Measurements from ENCODE around the gene KLF2.
"Not testable (repeated sequence)": the region's sequence is repeated elsewhere in the genome, so short reads cannot be mapped to it uniquely, and the experiment has no call there.

KLF2 gene

DNA sequence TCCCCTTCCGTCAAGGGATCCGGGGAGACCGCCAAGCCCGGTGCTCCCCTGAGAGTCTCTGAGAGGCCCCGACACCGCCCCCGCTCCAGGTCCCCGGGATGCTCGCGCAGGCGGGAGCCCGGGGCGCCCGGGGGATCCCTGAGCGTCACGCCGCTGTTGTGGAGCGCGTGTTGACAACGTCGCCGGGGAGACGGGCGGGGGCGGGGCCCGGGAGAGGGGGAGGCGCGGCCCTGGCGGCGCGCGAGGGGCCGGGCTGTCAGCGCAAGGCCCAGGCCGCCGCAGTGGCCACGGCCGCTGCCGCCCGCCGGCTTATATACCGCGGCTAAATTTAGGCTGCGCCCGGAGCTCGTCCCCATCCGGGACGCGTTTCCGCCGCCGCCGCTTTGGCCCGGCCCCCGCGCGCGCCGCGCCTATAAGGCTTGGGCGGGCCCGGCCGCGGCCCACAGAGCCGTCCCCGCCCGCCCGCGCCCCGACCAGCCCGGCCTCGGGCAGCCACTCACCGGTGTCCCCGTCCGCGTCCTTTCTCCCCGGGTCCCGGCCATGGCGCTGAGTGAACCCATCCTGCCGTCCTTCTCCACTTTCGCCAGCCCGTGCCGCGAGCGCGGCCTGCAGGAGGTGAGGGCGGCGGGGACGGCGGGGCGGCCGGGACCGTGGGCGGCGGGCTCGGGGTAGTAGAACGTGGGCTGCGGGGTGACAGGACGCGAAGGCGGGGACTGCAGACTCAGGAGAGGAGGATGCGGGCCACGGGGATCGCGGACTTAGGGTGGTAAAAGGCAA lies at the start of gene KLF2:
Gene KLF2, plus strand, starts transcription at position 443 of the 777 bp plus-strand sequence. Its CDS starts 98 bp downstream, at position 541.
- peak; percentile 94 for DNase-seq (ENCODE audit: low spot score)

GRCh38 chr19:16280306-16280705 lies 44.3 kb upstream of the KLF2 start:
- DNase-seq (ENCODE audit: low spot score), result no peak

DNA sequence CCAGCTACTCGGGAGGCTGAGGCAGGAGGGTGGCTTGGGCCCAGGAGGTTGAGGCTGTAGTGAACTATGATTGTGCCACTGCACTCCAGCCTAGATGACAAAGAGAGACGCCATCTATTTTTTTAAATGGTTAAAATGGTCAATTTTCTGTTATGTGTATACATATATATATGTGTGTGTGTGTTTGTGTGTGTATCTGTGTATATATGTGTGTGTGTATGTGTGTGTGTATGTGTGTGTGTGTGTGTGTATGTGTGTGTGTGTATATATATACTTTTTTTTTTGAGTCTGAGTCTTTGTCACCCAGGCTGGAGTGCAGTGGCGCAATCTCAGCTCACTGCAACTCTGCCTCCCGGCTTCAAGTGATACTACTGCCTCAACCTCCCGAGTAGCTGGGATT lies 42.9 kb upstream of the KLF2 start:
- DNase-seq (ENCODE audit: low spot score), result no peak

DNA sequence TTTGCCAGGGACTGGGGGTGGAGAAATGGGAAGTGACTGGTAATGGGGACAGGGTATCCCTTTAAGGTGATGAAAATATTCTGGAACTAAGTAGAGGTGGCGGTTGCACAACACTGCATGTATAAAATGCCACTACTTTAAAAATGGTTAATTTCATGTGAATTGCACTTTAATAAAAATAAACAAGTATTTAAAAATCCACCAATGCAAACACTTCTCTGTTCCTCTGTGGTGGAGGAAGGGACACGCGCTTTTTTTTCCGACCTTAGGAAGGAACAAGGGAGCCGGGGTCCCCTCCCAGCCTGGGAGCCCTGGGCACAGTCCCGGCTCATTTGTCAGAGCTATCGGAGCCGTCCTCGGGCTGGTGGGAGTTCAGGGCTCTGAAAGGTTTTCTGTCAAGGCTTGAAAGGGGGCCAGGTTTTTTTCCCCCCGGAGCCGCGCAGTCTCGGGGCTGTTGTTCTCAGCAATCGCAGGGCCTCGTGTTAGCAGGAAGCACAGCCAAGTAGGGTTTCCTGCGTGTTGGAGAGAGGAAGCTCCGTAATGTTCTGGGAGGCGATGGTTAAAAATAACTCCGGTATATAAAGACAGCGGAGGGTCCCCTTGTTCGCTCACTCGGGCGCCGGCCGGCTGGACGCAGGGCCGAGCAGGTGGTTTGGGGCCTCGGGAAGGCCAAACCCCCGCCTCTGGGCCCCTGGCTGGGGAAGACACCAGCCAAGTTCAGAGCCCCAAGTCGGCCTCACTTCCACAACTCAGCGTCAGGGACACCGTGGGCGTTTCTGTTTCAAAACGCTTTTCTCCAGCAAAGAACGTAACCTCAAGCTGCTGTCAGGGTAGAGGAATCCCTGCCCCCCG lies 41.2 kb upstream of the KLF2 start:
- DNase-seq (ENCODE audit: low spot score), result no peak

DNA sequence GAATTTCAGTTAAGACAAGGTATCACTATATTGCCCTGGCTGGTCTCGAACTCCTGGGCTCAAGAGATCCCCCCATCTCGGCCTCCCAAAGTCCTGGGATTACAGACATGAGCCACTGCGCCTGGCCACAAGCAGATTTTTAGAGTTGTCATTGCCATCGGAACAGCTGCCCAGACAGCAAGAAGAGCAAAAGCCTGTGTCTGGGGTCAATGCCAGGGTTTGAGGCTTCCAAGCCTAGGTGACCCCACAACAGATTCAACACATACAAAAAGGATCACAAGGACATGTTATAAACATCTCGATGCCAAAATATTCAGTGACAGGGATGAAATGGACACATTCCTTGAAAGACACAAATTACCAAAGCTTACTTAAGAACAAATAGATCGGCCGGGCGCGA lies 40.1 kb upstream of the KLF2 start:
- no peak for DNase-seq (ENCODE audit: low spot score)

- DNase-seq (ENCODE audit: low spot score), result not testable (repeated sequence)
Observed at GRCh38 chr19:16285079-16285478, 39.5 kb upstream of the KLF2 start.

GRCh38 chr19:16285769-16286498 lies 38.7 kb upstream of the KLF2 start:
- DNase-seq (ENCODE audit: low spot score), result no peak

DNA sequence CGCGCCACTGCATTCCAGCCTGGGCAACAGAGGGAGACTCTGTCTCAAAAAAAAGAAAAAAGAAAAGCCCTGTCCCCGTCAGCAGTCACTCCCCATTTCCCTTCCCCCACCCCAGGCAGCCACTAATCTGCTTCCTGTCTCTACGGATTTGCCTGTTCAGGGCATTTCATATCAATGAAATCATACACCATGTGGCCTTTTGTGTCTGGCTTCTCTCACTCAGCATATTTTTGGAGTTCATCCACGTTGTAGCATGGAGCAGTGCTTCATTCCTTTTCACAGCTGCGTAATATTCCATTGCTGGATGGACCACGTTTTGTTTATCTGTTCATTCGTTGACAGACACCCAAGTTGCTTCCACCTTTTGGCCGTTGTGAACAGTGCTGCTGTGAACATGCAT lies 36.1 kb upstream of the KLF2 start:
- DNase-seq (ENCODE audit: low spot score), result no peak

GRCh38 chr19:16289594-16289993 lies 35.0 kb upstream of the KLF2 start:
- no peak for DNase-seq (ENCODE audit: low spot score)

DNA sequence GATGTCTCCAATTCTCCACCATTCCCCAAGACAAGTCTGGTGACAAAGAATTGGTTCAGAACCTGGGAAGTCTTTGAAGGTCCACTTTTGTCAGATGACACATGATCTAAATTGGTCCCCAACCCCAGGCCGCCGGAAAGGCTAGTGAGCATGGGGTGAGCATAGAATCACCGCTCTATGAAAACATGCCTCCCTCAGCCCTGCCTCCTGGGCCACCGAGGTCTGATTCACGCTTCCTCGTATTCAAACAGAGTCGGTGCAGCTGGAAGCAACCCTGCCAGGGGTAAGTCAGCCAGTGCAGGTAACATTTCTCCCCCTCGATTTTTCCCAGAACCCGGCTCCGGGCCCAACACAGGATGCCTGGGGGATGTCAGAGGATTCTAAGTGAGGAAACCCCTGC lies 33.9 kb upstream of the KLF2 start:
- DNase-seq (ENCODE audit: low spot score), result no peak

GRCh38 chr19:16293118-16294091 lies 31.2 kb upstream of the KLF2 start:
- DNase-seq (ENCODE audit: low spot score), result peak; percentile 56

DNA sequence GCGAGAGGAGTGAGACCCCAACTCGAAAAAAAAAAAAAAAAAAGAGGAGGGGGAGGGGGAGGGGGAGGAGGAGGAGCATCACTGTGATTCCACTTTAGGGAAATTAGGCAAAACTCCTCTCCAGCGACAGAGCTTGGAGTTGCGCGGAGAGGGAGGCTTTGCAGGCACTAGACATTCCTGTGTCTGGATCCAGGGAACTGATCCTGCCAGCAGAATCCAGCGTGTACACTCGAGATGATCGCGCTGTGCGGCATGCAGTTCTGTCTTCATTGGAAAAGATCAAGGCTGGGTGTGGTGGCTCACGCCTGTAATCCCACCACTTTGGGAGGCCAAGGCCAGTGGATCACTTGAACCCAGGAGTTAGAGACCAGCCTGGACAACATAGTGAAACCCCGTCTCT lies 29.6 kb upstream of the KLF2 start:
- no peak for DNase-seq (ENCODE audit: low spot score)

DNA sequence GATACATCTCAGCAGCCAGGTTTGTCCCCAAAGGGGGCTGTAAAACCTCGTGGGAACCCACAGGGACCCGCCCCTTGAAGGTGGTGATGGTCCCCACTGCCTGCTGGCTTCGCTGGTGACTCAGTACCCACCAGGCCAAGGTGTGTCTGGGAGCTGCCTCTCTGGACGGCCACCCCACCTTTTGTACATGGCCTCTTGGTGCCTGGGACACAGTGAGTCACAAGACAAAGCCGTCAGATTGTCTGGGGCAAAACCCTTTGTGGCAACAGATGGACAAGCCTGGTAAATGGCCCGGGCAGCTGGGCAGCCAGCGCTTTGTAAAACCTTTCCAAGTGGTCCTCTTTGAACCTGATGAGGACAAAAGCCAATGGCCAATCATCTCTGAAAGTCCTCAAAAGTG lies 27.9 kb upstream of the KLF2 start:
- DNase-seq (ENCODE audit: low spot score), result no peak

DNA sequence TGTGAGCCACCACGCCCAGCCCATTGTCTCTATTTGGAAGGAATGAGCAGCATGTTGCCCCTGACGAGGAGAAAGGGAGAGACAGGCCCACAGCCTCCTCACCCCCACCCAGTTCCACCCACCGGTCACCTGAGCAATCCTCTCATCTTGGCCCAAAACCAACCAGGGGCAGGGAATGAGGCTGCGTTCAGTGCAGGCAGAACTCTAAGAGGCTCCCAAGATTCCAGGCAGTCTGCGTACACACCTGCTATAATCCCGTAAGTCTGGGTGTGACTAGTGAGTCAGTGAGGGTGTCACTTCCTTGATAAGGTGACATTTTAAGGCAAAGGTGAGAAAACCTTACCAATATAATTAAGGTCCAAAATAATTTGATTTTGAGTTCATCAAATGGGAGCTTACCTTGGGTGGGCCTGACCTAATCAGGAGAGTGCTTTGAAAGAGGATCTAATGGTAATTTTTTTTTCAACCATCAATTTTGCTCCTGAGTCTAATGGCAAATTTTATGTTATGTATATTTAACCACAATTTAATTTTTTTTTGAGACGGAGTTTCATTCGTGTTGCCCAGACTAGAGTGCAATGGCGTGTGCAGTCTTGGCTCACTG lies 26.9 kb upstream of the KLF2 start:
- DNase-seq (ENCODE audit: low spot score), result no peak

- DNase-seq (ENCODE audit: low spot score), result no peak
Observed at GRCh38 chr19:16298334-16298733, 26.3 kb upstream of the KLF2 start.

GRCh38 chr19:16301999-16302694 lies 22.5 kb upstream of the KLF2 start:
- DNase-seq (ENCODE audit: low spot score), result no peak

GRCh38 chr19:16303755-16304154 lies 20.9 kb upstream of the KLF2 start:
- DNase-seq (ENCODE audit: low spot score), result no peak

GRCh38 chr19:16304511-16304910 lies 20.1 kb upstream of the KLF2 start:
- not testable (repeated sequence) for DNase-seq (ENCODE audit: low spot score)

GRCh38 chr19:16305060-16305459 lies 19.6 kb upstream of the KLF2 start:
- not testable (repeated sequence) for DNase-seq (ENCODE audit: low spot score)

GRCh38 chr19:16306728-16307402 lies 17.8 kb upstream of the KLF2 start:
- DNase-seq (ENCODE audit: low spot score), result no peak
